ENCODE data around the gene NUP93.

- TF ChIP-seq MAX (IDR thresholded peaks at IDR 0.05) (no peak), PBX3 (IDR thresholded peaks at IDR 0.05) (no peak), REST (IDR thresholded peaks at IDR 0.05) (no peak)
These were observed 122.4 kb downstream of the NUP93 start for GRCh38 chr16:56852401-56852730.
